KMS-11 (cell line): ENCODE measurements around the gene PDE6B.

ENCODE experiments used
- H2AFZ ChIP-seq: fragments of 200-600 bp; sonication (generic); 2 replicates; pipeline ENCODE4 v1.6.1; 2016; ENCODE audit warnings: antibody characterized with exemption, mixed run types, low read depth
- H3K27ac ChIP-seq: fragments of 200-600 bp; sonication (generic); 2 replicates; pipeline ENCODE4 v1.6.1; 2016; ENCODE audit warnings: mild to moderate bottlenecking, mixed run types
- H3K27me3 ChIP-seq: fragments of 200-600 bp; sonication (generic); 2 replicates; pipeline ENCODE4 v1.6.1; 2017; ENCODE audit warnings: mild to moderate bottlenecking, low read depth, mixed run types, moderate library complexity; ENCODE audit not compliant: insufficient read depth
- H3K36me3 ChIP-seq: fragments of 200-600 bp; sonication (generic); 2 replicates; pipeline ENCODE4 v1.6.1; 2017; ENCODE audit warnings: mild to moderate bottlenecking, mixed run types; ENCODE audit not compliant: insufficient read depth
- H3K4me1 ChIP-seq: fragments of 200-600 bp; sonication (generic); 2 replicates; pipeline ENCODE4 v1.6.1; 2016; ENCODE audit warnings: mild to moderate bottlenecking, low read depth, mixed run types; ENCODE audit not compliant: poor library complexity, severe bottlenecking
- H3K4me2 ChIP-seq: fragments of 200-600 bp; sonication (generic); 2 replicates; pipeline ENCODE4 v1.7.0; 2016; ENCODE audit warnings: mild to moderate bottlenecking, mixed run types
- H3K4me3 ChIP-seq: fragments of 200-600 bp; sonication (generic); IDR thresholded peaks from 2 replicates; pipeline ENCODE4 v1.6.1; 2017; ENCODE audit warnings: low read depth, low read length, mixed read lengths; ENCODE audit not compliant: insufficient read depth
- H3K79me2 ChIP-seq: fragments of 200-600 bp; sonication (generic); 2 replicates; pipeline ENCODE4 v1.6.1; 2016; ENCODE audit warnings: low read depth, mixed run types; ENCODE audit not compliant: insufficient read depth
- H3K9ac ChIP-seq: fragments of 200-600 bp; sonication (generic); 2 replicates; pipeline ENCODE4 v1.6.1; 2016; ENCODE audit warnings: mild to moderate bottlenecking, mixed run types
- H4K20me1 ChIP-seq: fragments of 200-600 bp; sonication (generic); 2 replicates; pipeline ENCODE4 v1.6.1; 2016; ENCODE audit warnings: mild to moderate bottlenecking, mixed run types; ENCODE audit not compliant: insufficient read depth
- CTCF ChIP-seq: fragments of 200-600 bp; sonication (generic); conservative IDR thresholded peaks from 2 replicates; pipeline ENCODE4 v1.6.1; 2017; ENCODE audit warnings: low read depth, mild to moderate bottlenecking, antibody characterized with exemption, low read length, moderate library complexity, mixed read lengths

Gene PDE6B

GRCh38 chr4:675980-676870, 50.9 kb downstream of the PDE6B start:
- Histone ChIP-seq H3K4me1 (peaks cover 3% of the 10 kb centered on the region), H2AFZ (no peak overlapping the region), H3K4me3 (no peak overlapping the region), H4K20me1 (no peaks in the 10 kb centered on the region), H3K36me3 (no peaks in the 10 kb centered on the region), H3K4me2 (no peak overlapping the region; the same call in 1 of the 2 replicates), H3K27ac (peak overlapping the region; percentile 15; the same call in 1 of the 2 replicates), H3K9ac (no peak overlapping the region), H3K27me3 (no peaks in the 10 kb centered on the region), H3K79me2 (no peaks in the 10 kb centered on the region)
- no peak for TF ChIP-seq CTCF

GRCh38 chr4:676871-677235, 51.5 kb downstream of the PDE6B start:
- H3K4me2 ChIP-seq: no peak overlapping the region
- H3K36me3 ChIP-seq: no peaks in the 10 kb centered on the region
- no peaks in the 10 kb centered on the region for H4K20me1 ChIP-seq
- H2AFZ ChIP-seq: no peak overlapping the region
- no peak overlapping the region for H3K9ac ChIP-seq
- H3K27ac ChIP-seq: no peak overlapping the region
- TF ChIP-seq CTCF: no peak
- H3K79me2 ChIP-seq: no peaks in the 10 kb centered on the region
- no peaks in the 10 kb centered on the region for H3K27me3 ChIP-seq
- H3K4me3 ChIP-seq: no peak overlapping the region
- peaks cover 3% of the 10 kb centered on the region for H3K4me1 ChIP-seq

- H3K9ac ChIP-seq: no peak overlapping the region
- H4K20me1 ChIP-seq: no peaks in the 10 kb centered on the region
- no peak for TF ChIP-seq CTCF
- no peaks in the 10 kb centered on the region for H3K36me3 ChIP-seq
- no peak overlapping the region for H2AFZ ChIP-seq
- H3K4me3 ChIP-seq: no peak overlapping the region
- peaks cover 3% of the 10 kb centered on the region for H3K4me1 ChIP-seq
- H3K27ac ChIP-seq: no peak overlapping the region
- no peak overlapping the region for H3K4me2 ChIP-seq
- H3K79me2 ChIP-seq: no peaks in the 10 kb centered on the region
- H3K27me3 ChIP-seq: no peaks in the 10 kb centered on the region
These were observed 52.3 kb downstream of the PDE6B start for GRCh38 chr4:677431-678293.

- H3K9ac ChIP-seq: no peak overlapping the region
- no peaks in the 10 kb centered on the region for H3K36me3 ChIP-seq
- H2AFZ ChIP-seq: no peak overlapping the region
- no peaks in the 10 kb centered on the region for H4K20me1 ChIP-seq
- no peak for TF ChIP-seq CTCF
- H3K4me2 ChIP-seq: no peak overlapping the region
- no peaks in the 10 kb centered on the region for H3K27me3 ChIP-seq
- no peak overlapping the region for H3K4me3 ChIP-seq
- no peak overlapping the region for H3K27ac ChIP-seq
- no peaks in the 10 kb centered on the region for H3K79me2 ChIP-seq
- peaks cover 3% of the 10 kb centered on the region for H3K4me1 ChIP-seq
These were observed 53.1 kb downstream of the PDE6B start for GRCh38 chr4:678331-679103.
